HepG2 (cell line): ENCODE results near the gene TUBE1. TPM values are rescaled to one million over a fixed set of nuclear protein-coding genes. Genes with fewer than 3 reads are reported as not detected.

Experiments used
- CENPBD1 ChIP-seq: sonication (generic); formaldehyde crosslinking; IDR thresholded peaks from 2 replicates; pipeline ENCODE4 v1.8.0; 2022; ENCODE audit warnings: missing genetic modification reagents, low read depth, mild to moderate bottlenecking, borderline replicate concordance
- HNF4G ChIP-seq, 2 experiments: sonication (generic) in 1 of 2; formaldehyde crosslinking in 1 of 2; IDR thresholded peaks; 2 replicates each; pipeline versions ENCODE4 v1.4.0 to v1.6.1; 2011 to 2020; ENCODE audit warnings: borderline replicate concordance in 2 of 2, low read depth in 2 of 2, mild to moderate bottlenecking in 2 of 2, low read length in 1 of 2, missing genetic modification reagents in 1 of 2, moderate library complexity in 1 of 2
- ISL2 ChIP-seq: sonication (generic); formaldehyde crosslinking; IDR thresholded peaks from 2 replicates; pipeline ENCODE4 v1.5.0; 2020; ENCODE audit warnings: missing genetic modification reagents
- MAFK ChIP-seq, 2 experiments: IDR thresholded peaks in 1 of 2; conservative IDR thresholded peaks in 1 of 2; 2 replicates each; pipeline ENCODE4 v1.6.1; 2011; ENCODE audit warnings: improper control_type of control experiment in 2 of 2, low read length in 2 of 2
- MXD4 ChIP-seq: IDR thresholded peaks from 2 replicates; pipeline ENCODE4 v1.6.1; 2016; ENCODE audit warnings: mild to moderate bottlenecking, missing biosample characterization, missing genetic modification reagents
- ZBTB10 ChIP-seq: sonication (generic); formaldehyde crosslinking; IDR thresholded peaks from 2 replicates; pipeline ENCODE4 v1.4.0; 2020; ENCODE audit warnings: missing genetic modification reagents, borderline replicate concordance
- ZKSCAN1 ChIP-seq: fragments of 150-350 bp; IDR thresholded peaks from 2 replicates; pipeline ENCODE4 v1.6.1; 2014; ENCODE audit warnings: low read length
- ZMYM2 ChIP-seq: sonication (generic); formaldehyde crosslinking; IDR thresholded peaks from 2 replicates; pipeline ENCODE4 v1.8.0; 2022; ENCODE audit warnings: mild to moderate bottlenecking, missing genetic modification reagents
- ZNF235 ChIP-seq: sonication (generic); formaldehyde crosslinking; IDR thresholded peaks from 2 replicates; pipeline ENCODE4 v1.8.1; 2023; ENCODE audit warnings: mild to moderate bottlenecking, missing genetic modification reagents, borderline replicate concordance
- ZNF703 ChIP-seq: sonication (generic); formaldehyde crosslinking; IDR thresholded peaks from 2 replicates; pipeline ENCODE4 v1.5.1; 2020; ENCODE audit warnings: missing genetic modification reagents, mild to moderate bottlenecking, moderate library complexity, borderline replicate concordance
- polyA plus RNA-seq, 8 experiments: library from polyadenylated mRNA; depleted of rRNA in 3 of 8; stranded (reverse) in 7 of 8; unstranded in 1 of 8; fragments of >200 nt; fragmentation: Illumina TruSeq in 4 of 8; extraction: Trizol in 4 of 8; gene quantifications; 2 replicates each; pipeline versions ENCODE4 v1.2.1 to v1.2.3, GENCODE V29; 2011 to 2016; ENCODE audit warnings: low read depth in 4 of 8, missing spikeins in 1 of 8, mixed read lengths in 1 of 8; ENCODE audit not compliant: insufficient read depth in 1 of 8
- total RNA-seq, 5 experiments: library from RNA; depleted of rRNA; stranded (reverse); fragments of >200 nt; fragmentation: Illumina TruSeq; extraction: Trizol; gene quantifications; 2 replicates each; pipeline ENCODE4 v1.2.3, GENCODE V29; 2016; ENCODE audit warnings: low read depth in 1 of 5
- TF ChIP-seq, protein P1 (sequence below): sonication (generic); formaldehyde crosslinking; IDR thresholded peaks from 2 replicates; pipeline ENCODE4 v1.4.0; 2020; ENCODE audit warnings: missing genetic modification reagents
- TF ChIP-seq, protein P2 (sequence below): sonication (generic); formaldehyde crosslinking; IDR thresholded peaks from 2 replicates; pipeline ENCODE4 v1.4.0; 2020; ENCODE audit warnings: mild to moderate bottlenecking, missing genetic modification reagents

TUBE1 gene
- total and polyA plus RNA-seq, 2 of the 13 experiments (the other 11 are each of a cell fraction or from before 2014, with no cell fraction given), result 17.3 to 22.6 TPM

- TF ChIP-seq ZNF703 (CRISPR knock-in tag), result no peak
- TF ChIP-seq HNF4G (IDR thresholded peaks at IDR 0.05; ENCODE audit: borderline replicate concordance, low read depth, low read length), result 0 out of 2 replicates have a peak, but pooled peaks have one; percentile 28
- no peak for TF ChIP-seq HNF4G (CRISPR knock-in tag; IDR thresholded peaks at IDR 0.05; ENCODE audit: borderline replicate concordance, low read depth)
- no peak; the same call in 1 of the 2 replicates for TF ChIP-seq ZKSCAN1
- no peak for TF ChIP-seq ISL2 (CRISPR knock-in tag)
- TF ChIP-seq, protein P1, sequence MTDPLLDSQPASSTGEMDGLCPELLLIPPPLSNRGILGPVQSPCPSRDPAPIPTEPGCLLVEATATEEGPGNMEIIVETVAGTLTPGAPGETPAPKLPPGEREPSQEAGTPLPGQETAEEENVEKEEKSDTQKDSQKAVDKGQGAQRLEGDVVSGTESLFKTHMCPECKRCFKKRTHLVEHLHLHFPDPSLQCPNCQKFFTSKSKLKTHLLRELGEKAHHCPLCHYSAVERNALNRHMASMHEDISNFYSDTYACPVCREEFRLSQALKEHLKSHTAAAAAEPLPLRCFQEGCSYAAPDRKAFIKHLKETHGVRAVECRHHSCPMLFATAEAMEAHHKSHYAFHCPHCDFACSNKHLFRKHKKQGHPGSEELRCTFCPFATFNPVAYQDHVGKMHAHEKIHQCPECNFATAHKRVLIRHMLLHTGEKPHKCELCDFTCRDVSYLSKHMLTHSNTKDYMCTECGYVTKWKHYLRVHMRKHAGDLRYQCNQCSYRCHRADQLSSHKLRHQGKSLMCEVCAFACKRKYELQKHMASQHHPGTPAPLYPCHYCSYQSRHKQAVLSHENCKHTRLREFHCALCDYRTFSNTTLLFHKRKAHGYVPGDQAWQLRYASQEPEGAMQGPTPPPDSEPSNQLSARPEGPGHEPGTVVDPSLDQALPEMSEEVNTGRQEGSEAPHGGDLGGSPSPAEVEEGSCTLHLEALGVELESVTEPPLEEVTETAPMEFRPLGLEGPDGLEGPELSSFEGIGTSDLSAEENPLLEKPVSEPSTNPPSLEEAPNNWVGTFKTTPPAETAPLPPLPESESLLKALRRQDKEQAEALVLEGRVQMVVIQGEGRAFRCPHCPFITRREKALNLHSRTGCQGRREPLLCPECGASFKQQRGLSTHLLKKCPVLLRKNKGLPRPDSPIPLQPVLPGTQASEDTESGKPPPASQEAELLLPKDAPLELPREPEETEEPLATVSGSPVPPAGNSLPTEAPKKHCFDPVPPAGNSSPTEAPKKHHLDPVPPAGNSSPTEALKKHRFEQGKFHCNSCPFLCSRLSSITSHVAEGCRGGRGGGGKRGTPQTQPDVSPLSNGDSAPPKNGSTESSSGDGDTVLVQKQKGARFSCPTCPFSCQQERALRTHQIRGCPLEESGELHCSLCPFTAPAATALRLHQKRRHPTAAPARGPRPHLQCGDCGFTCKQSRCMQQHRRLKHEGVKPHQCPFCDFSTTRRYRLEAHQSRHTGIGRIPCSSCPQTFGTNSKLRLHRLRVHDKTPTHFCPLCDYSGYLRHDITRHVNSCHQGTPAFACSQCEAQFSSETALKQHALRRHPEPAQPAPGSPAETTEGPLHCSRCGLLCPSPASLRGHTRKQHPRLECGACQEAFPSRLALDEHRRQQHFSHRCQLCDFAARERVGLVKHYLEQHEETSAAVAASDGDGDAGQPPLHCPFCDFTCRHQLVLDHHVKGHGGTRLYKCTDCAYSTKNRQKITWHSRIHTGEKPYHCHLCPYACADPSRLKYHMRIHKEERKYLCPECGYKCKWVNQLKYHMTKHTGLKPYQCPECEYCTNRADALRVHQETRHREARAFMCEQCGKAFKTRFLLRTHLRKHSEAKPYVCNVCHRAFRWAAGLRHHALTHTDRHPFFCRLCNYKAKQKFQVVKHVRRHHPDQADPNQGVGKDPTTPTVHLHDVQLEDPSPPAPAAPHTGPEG, result no peak
- TF ChIP-seq MAFK (conservative IDR thresholded peaks at IDR 0.05 in 1 of 2, IDR thresholded peaks at IDR 0.05 in 1 of 2; ENCODE audit: low read length in 2 of 2), result 0 out of 4 replicates have a peak, but pooled peaks have one; percentile 5 to 25
- TF ChIP-seq ZMYM2 (CRISPR knock-in tag), result no peak
- peak; percentile 28; the same call in 1 of the 2 replicates for TF ChIP-seq MXD4 (CRISPR knock-in tag)
- TF ChIP-seq, protein P2, sequence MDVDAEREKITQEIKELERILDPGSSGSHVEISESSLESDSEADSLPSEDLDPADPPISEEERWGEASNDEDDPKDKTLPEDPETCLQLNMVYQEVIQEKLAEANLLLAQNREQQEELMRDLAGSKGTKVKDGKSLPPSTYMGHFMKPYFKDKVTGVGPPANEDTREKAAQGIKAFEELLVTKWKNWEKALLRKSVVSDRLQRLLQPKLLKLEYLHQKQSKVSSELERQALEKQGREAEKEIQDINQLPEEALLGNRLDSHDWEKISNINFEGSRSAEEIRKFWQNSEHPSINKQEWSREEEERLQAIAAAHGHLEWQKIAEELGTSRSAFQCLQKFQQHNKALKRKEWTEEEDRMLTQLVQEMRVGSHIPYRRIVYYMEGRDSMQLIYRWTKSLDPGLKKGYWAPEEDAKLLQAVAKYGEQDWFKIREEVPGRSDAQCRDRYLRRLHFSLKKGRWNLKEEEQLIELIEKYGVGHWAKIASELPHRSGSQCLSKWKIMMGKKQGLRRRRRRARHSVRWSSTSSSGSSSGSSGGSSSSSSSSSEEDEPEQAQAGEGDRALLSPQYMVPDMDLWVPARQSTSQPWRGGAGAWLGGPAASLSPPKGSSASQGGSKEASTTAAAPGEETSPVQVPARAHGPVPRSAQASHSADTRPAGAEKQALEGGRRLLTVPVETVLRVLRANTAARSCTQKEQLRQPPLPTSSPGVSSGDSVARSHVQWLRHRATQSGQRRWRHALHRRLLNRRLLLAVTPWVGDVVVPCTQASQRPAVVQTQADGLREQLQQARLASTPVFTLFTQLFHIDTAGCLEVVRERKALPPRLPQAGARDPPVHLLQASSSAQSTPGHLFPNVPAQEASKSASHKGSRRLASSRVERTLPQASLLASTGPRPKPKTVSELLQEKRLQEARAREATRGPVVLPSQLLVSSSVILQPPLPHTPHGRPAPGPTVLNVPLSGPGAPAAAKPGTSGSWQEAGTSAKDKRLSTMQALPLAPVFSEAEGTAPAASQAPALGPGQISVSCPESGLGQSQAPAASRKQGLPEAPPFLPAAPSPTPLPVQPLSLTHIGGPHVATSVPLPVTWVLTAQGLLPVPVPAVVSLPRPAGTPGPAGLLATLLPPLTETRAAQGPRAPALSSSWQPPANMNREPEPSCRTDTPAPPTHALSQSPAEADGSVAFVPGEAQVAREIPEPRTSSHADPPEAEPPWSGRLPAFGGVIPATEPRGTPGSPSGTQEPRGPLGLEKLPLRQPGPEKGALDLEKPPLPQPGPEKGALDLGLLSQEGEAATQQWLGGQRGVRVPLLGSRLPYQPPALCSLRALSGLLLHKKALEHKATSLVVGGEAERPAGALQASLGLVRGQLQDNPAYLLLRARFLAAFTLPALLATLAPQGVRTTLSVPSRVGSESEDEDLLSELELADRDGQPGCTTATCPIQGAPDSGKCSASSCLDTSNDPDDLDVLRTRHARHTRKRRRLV (CRISPR knock-in tag), result no peak
- no peak for TF ChIP-seq CENPBD1
- peak; percentile 73; the same call in 1 of the 2 replicates for TF ChIP-seq ZBTB10
- no peak for TF ChIP-seq ZNF235 (CRISPR knock-in tag)
Observed at GRCh38 chr6:112043032-112044007, 44.0 kb downstream of the TUBE1 start (continued).
